ENCODE data around the gene GPBAR1. TPM values are rescaled to one million over a fixed set of nuclear protein-coding genes. Genes with fewer than 3 reads are reported as not detected.
A peak's percentile ranks its signal among the peaks of the same experiment; 100 is the strongest.

GPBAR1 gene
- total and polyA plus RNA-seq, 5 donors from 2014 or later = 1.2 TPM; not detected in 4

- peak overlapping the region; percentile 92 for H3K4me3 ChIP-seq (ENCODE audit: low read depth, low read length)
- Mint-ChIP-seq H3K9me3 (no peaks in the 10 kb centered on the region), H3K27ac (peak overlapping the region; percentile 90 to 97 (median 97)), H3K36me3 (peaks cover 4% of the 10 kb centered on the region), H3K4me1 (peaks cover 10 to 75% (median 46%) of the 10 kb centered on the region in 4 donors), H3K27me3 (no peaks in the 10 kb centered on the region), H3K4me3 (peak overlapping the region; percentile 87 to 97 (median 95))
- no peaks in the 10 kb centered on the region for H3K9me3 ChIP-seq (ENCODE audit: control insufficient read depth in 2 of 2, low read length in 2 of 2)
- peak overlapping the region; percentile 96 for H3K27ac ChIP-seq (ENCODE audit: insufficient read depth, low read length, poor library complexity, severe bottlenecking)
- peaks cover 63% of the 10 kb centered on the region for H3K4me1 ChIP-seq (ENCODE audit: control insufficient read depth, insufficient read depth, low read length, poor library complexity, severe bottlenecking)
- H3K27me3 ChIP-seq (ENCODE audit: control insufficient read depth, insufficient read depth, low read length) = no peaks in the 10 kb centered on the region
- H3K36me3 ChIP-seq (ENCODE audit: control insufficient read depth, insufficient read depth, low read length) = no peaks in the 10 kb centered on the region
- DNase-seq = peak in 1 of 3 donors; percentile 39
- no peak for ATAC-seq (ENCODE audit: low read depth in 2 of 2)
Measured at GRCh38 chr2:218291318-218292047, 30.7 kb downstream of the GPBAR1 start.

- peaks cover 4% of the 10 kb centered on the region for H3K36me3 Mint-ChIP-seq
- peaks cover 55% of the 10 kb centered on the region for H3K4me1 ChIP-seq (ENCODE audit: control insufficient read depth, insufficient read depth, low read length, poor library complexity, severe bottlenecking)
- peak within 1 kb of the TSS; percentile 96 for H3K27ac ChIP-seq (ENCODE audit: insufficient read depth, low read length, poor library complexity, severe bottlenecking)
- peak within 1 kb of the TSS; percentile 92 for H3K4me3 ChIP-seq (ENCODE audit: low read depth, low read length)
- H3K27ac Mint-ChIP-seq = peak within 1 kb of the TSS; percentile 93 to 97 (median 97)
- DNase-seq (peak; percentile 72 to 85 (median 79)), ATAC-seq (ENCODE audit: low read depth in 2 of 2) (peak; percentile 92)
- H3K9me3 Mint-ChIP-seq = no peaks in the 10 kb centered on the region
- H3K4me3 Mint-ChIP-seq = peak within 1 kb of the TSS; percentile 89 to 97 (median 95)
- H3K4me1 Mint-ChIP-seq = peaks cover 5 to 67% (median 38%) of the 10 kb centered on the region in 4 donors
- H3K27me3 Mint-ChIP-seq = no peaks in the 10 kb centered on the region
- no peaks in the 10 kb centered on the region for H3K36me3 ChIP-seq (ENCODE audit: control insufficient read depth, insufficient read depth, low read length)
- no peaks in the 10 kb centered on the region for H3K9me3 ChIP-seq (ENCODE audit: control insufficient read depth in 2 of 2, low read length in 2 of 2)
- H3K27me3 ChIP-seq (ENCODE audit: control insufficient read depth, insufficient read depth, low read length) = no peaks in the 10 kb centered on the region
Measured at GRCh38 chr2:218292048-218293014, 31.5 kb downstream of the GPBAR1 start, which contains the start of gene TMBIM1. TMBIM1 (minus strand) TSS chr2:218292503; CDS start chr2:218282141, 10,362 bp downstream.

GRCh38 chr2:218293715-218294429 is 33.1 kb downstream of the GPBAR1 start:
- no peak overlapping the region for H3K4me3 ChIP-seq (ENCODE audit: low read depth, low read length)
- Mint-ChIP-seq H3K4me1 (peaks cover 5 to 52% (median 33%) of the 10 kb centered on the region in 4 donors), H3K9me3 (no peaks in the 10 kb centered on the region), H3K36me3 (peaks cover 3% of the 10 kb centered on the region), H3K4me3 (peak overlapping the region in 2 of 4 donors; percentile 48 to 89), H3K27me3 (no peaks in the 10 kb centered on the region), H3K27ac (peak overlapping the region in 2 of 3 donors; percentile 82 to 96)
- no peaks in the 10 kb centered on the region for H3K9me3 ChIP-seq (ENCODE audit: control insufficient read depth in 2 of 2, low read length in 2 of 2)
- H3K4me1 ChIP-seq (ENCODE audit: control insufficient read depth, insufficient read depth, low read length, poor library complexity, severe bottlenecking) = peaks cover 43% of the 10 kb centered on the region
- H3K27me3 ChIP-seq (ENCODE audit: control insufficient read depth, insufficient read depth, low read length) = no peaks in the 10 kb centered on the region
- no peak for ATAC-seq (ENCODE audit: low read depth in 2 of 2)
- peak in 1 of 3 donors; percentile 35 for DNase-seq
- no peaks in the 10 kb centered on the region for H3K36me3 ChIP-seq (ENCODE audit: control insufficient read depth, insufficient read depth, low read length)
- peak overlapping the region; percentile 10 for H3K27ac ChIP-seq (ENCODE audit: insufficient read depth, low read length, poor library complexity, severe bottlenecking)

- no peaks in the 10 kb centered on the region for H3K36me3 Mint-ChIP-seq
- no peaks in the 10 kb centered on the region for H3K9me3 ChIP-seq (ENCODE audit: control insufficient read depth in 2 of 2, low read length in 2 of 2)
- no peaks in the 10 kb centered on the region for H3K36me3 ChIP-seq (ENCODE audit: control insufficient read depth, insufficient read depth, low read length)
- no peaks in the 10 kb centered on the region for H3K27me3 Mint-ChIP-seq
- DNase-seq = no peak
- peaks cover 5 to 46% (median 28%) of the 10 kb centered on the region in 4 donors for H3K4me1 Mint-ChIP-seq
- no peaks in the 10 kb centered on the region for H3K27me3 ChIP-seq (ENCODE audit: control insufficient read depth, insufficient read depth, low read length)
- ATAC-seq (ENCODE audit: low read depth in 2 of 2) = no peak
- H3K4me3 Mint-ChIP-seq = peak overlapping the region in 3 of 4 donors; percentile 48 to 89 (median 80)
- no peak overlapping the region for H3K4me3 ChIP-seq (ENCODE audit: low read depth, low read length)
- no peaks in the 10 kb centered on the region for H3K9me3 Mint-ChIP-seq
- H3K27ac ChIP-seq (ENCODE audit: insufficient read depth, low read length, poor library complexity, severe bottlenecking) = no peak overlapping the region
- H3K27ac Mint-ChIP-seq = peak overlapping the region in 1 of 3 donors; percentile 82
- peaks cover 36% of the 10 kb centered on the region for H3K4me1 ChIP-seq (ENCODE audit: control insufficient read depth, insufficient read depth, low read length, poor library complexity, severe bottlenecking)
Measured at GRCh38 chr2:218294430-218295022, 33.7 kb downstream of the GPBAR1 start.

GRCh38 chr2:218295029-218295428 is 34.2 kb downstream of the GPBAR1 start:
- Histone ChIP-seq H3K4me1 (ENCODE audit: control insufficient read depth, insufficient read depth, low read length, poor library complexity, severe bottlenecking) (peaks cover 31% of the 10 kb centered on the region), H3K9me3 (ENCODE audit: control insufficient read depth in 2 of 2, low read length in 2 of 2) (no peaks in the 10 kb centered on the region), H3K27ac (ENCODE audit: insufficient read depth, low read length, poor library complexity, severe bottlenecking) (peak overlapping the region; percentile 43), H3K4me3 (ENCODE audit: low read depth, low read length) (no peak overlapping the region), H3K36me3 (ENCODE audit: control insufficient read depth, insufficient read depth, low read length) (no peaks in the 10 kb centered on the region), H3K27me3 (ENCODE audit: control insufficient read depth, insufficient read depth, low read length) (no peaks in the 10 kb centered on the region)
- Mint-ChIP-seq H3K4me3 (peak overlapping the region in 3 of 4 donors; percentile 19 to 89 (median 80)), H3K36me3 (no peaks in the 10 kb centered on the region), H3K27me3 (no peaks in the 10 kb centered on the region), H3K9me3 (no peaks in the 10 kb centered on the region), H3K27ac (peak overlapping the region in 1 of 3 donors; percentile 24), H3K4me1 (peaks cover 5 to 41% (median 23%) of the 10 kb centered on the region in 4 donors)
- DNase-seq (peak in 1 of 3 donors; percentile 24), ATAC-seq (ENCODE audit: low read depth in 2 of 2) (no peak)

GRCh38 chr2:218296200-218296599 is 35.4 kb downstream of the GPBAR1 start:
- Histone ChIP-seq H3K9me3 (ENCODE audit: control insufficient read depth in 2 of 2, low read length in 2 of 2) (no peaks in the 10 kb centered on the region), H3K27me3 (ENCODE audit: control insufficient read depth, insufficient read depth, low read length) (no peaks in the 10 kb centered on the region), H3K36me3 (ENCODE audit: control insufficient read depth, insufficient read depth, low read length) (no peaks in the 10 kb centered on the region), H3K27ac (ENCODE audit: insufficient read depth, low read length, poor library complexity, severe bottlenecking) (no peak overlapping the region), H3K4me1 (ENCODE audit: control insufficient read depth, insufficient read depth, low read length, poor library complexity, severe bottlenecking) (peaks cover 23% of the 10 kb centered on the region), H3K4me3 (ENCODE audit: low read depth, low read length) (no peak overlapping the region)
- no peak for DNase-seq
- H3K9me3 Mint-ChIP-seq = no peaks in the 10 kb centered on the region
- peak overlapping the region in 1 of 4 donors; percentile 44 for H3K4me3 Mint-ChIP-seq
- H3K27ac Mint-ChIP-seq = peak overlapping the region in 2 of 3 donors; percentile 6 to 22
- H3K4me1 Mint-ChIP-seq = peaks cover 7 to 31% (median 13%) of the 10 kb centered on the region in 4 donors
- H3K27me3 Mint-ChIP-seq = no peaks in the 10 kb centered on the region
- H3K36me3 Mint-ChIP-seq = no peaks in the 10 kb centered on the region
- no peak for ATAC-seq (ENCODE audit: low read depth in 2 of 2)

Measured in CD4-positive, CD25-positive, alpha-beta regulatory T cell (primary cell).